Neutrophil (primary cell): ENCODE results near the gene C1orf232.

ENCODE experiments used
- H3K27ac ChIP-seq: fragments of 200-600 bp; sonication (generic); 2 replicates; pipeline ENCODE4 v1.5.1; 2016; ENCODE audit warnings: mild to moderate bottlenecking, moderate library complexity
- H3K27me3 ChIP-seq: fragments of 200-600 bp; sonication (generic); 2 replicates; pipeline ENCODE4 v1.6.0; 2016; ENCODE audit warnings: mild to moderate bottlenecking
- H3K36me3 ChIP-seq: fragments of 200-600 bp; sonication (generic); 2 replicates; pipeline ENCODE4 v1.5.1; 2017
- H3K4me1 ChIP-seq, 2 experiments: fragments of 200-600 bp in 1 of 2; sonication (generic) in 1 of 2; 1 replicate in 1 of 2; 2 replicates in 1 of 2; pipeline versions ENCODE4 v1.5.1 to v1.6.1; 2013 to 2016; ENCODE audit warnings: low read depth in 1 of 2, low read length in 1 of 2, mild to moderate bottlenecking in 1 of 2, moderate library complexity in 1 of 2; ENCODE audit not compliant: control insufficient read depth in 1 of 2, insufficient read depth in 1 of 2
- H3K4me3 ChIP-seq, 2 experiments: fragments of 200-600 bp in 1 of 2; sonication (generic) in 1 of 2; 1 replicate in 1 of 2; 2 replicates in 1 of 2; pipeline ENCODE4 v1.5.1; 2013 to 2016; ENCODE audit warnings: low read depth in 1 of 2, low read length in 1 of 2, mild to moderate bottlenecking in 1 of 2, moderate library complexity in 1 of 2
- H3K9me3 ChIP-seq: fragments of 200-600 bp; sonication (generic); 2 replicates; pipeline ENCODE4 v1.5.1; 2016
- TF ChIP-seq, protein P1 (sequence below): fragments of 200-600 bp; sonication (generic); IDR thresholded peaks from 2 replicates; pipeline ENCODE4 v1.5.1; 2016; ENCODE audit warnings: antibody characterized with exemption

C1orf232 gene

DNA sequence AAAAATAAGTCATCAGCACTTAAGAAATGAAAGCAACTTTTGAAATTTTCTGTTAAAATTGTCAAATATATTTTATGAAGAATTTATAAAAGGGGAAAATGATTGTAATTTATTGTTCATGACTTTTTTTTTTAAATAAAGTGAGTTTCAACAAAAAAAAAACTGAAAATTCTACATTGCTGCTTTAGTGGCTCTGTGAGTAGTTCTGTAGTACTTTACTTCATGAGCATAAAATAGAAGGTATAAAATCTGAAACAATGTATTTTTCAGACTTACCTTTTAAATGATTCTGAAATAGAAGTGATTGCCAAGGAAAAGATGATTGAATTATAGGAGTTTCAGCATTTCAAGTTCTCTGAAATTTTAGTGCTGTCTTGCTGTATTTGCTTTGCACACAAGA is 43.4 kb downstream of the C1orf232 start:
- TF ChIP-seq, protein P1, sequence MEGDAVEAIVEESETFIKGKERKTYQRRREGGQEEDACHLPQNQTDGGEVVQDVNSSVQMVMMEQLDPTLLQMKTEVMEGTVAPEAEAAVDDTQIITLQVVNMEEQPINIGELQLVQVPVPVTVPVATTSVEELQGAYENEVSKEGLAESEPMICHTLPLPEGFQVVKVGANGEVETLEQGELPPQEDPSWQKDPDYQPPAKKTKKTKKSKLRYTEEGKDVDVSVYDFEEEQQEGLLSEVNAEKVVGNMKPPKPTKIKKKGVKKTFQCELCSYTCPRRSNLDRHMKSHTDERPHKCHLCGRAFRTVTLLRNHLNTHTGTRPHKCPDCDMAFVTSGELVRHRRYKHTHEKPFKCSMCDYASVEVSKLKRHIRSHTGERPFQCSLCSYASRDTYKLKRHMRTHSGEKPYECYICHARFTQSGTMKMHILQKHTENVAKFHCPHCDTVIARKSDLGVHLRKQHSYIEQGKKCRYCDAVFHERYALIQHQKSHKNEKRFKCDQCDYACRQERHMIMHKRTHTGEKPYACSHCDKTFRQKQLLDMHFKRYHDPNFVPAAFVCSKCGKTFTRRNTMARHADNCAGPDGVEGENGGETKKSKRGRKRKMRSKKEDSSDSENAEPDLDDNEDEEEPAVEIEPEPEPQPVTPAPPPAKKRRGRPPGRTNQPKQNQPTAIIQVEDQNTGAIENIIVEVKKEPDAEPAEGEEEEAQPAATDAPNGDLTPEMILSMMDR: no peak
- no peaks in the 10 kb centered on the region for H3K9me3 ChIP-seq
- H3K27me3 ChIP-seq: no peaks in the 10 kb centered on the region
- no peak overlapping the region for H3K4me3 ChIP-seq
- peaks cover 81% of the 10 kb centered on the region in 2 experiments for H3K4me1 ChIP-seq
- no peaks in the 10 kb centered on the region for H3K36me3 ChIP-seq
- H3K27ac ChIP-seq: peak overlapping the region; percentile 85

DNA sequence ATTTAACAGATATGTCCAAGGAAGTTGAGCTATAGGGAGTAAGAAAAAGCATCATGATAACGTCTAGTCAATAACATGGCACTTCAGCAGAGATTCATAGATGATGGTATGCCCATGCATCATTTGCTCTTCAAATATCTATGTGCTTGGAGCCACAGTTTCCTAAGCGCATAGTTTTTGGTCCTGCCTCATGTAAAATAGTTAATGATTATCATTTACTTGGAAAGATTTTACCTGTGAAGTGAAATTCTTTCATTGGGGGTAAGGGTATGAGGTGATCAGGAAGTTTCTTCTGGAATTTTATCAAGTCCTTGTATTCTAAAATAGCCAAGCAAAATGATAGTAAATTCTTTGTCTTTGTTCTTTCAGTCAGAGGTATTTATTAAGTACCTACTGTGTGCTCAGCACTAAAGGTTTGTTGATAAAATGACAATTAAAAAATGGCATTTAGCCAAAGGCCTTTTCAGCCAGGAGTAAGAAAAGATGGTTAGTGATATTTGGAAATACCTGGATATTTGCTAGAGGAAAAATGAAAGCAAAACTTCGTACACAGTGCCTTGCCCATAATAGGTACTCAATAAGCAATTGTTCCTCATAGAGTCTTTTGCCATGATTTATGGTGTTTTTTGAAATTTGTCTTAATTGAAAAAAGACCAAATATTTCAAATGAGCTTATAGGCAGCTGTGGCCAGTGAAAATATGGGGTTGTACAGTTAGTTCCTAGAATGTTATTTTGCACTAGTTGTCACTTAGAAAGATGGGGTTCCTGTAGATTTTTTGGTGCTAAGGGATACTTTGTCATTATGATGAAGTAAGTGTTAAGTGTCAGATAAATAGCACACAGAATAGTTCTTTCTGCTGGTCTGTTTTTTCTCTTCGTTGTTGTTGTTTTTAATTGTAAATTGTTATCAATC is 44.1 kb downstream of the C1orf232 start:
- H3K27me3 ChIP-seq: no peaks in the 10 kb centered on the region
- no peaks in the 10 kb centered on the region for H3K36me3 ChIP-seq
- no peaks in the 10 kb centered on the region for H3K9me3 ChIP-seq
- H3K4me3 ChIP-seq: no peak overlapping the region
- TF ChIP-seq, protein P1: no peak
- peaks cover 87% of the 10 kb centered on the region in 2 experiments for H3K4me1 ChIP-seq
- peak overlapping the region; percentile 85 for H3K27ac ChIP-seq

DNA sequence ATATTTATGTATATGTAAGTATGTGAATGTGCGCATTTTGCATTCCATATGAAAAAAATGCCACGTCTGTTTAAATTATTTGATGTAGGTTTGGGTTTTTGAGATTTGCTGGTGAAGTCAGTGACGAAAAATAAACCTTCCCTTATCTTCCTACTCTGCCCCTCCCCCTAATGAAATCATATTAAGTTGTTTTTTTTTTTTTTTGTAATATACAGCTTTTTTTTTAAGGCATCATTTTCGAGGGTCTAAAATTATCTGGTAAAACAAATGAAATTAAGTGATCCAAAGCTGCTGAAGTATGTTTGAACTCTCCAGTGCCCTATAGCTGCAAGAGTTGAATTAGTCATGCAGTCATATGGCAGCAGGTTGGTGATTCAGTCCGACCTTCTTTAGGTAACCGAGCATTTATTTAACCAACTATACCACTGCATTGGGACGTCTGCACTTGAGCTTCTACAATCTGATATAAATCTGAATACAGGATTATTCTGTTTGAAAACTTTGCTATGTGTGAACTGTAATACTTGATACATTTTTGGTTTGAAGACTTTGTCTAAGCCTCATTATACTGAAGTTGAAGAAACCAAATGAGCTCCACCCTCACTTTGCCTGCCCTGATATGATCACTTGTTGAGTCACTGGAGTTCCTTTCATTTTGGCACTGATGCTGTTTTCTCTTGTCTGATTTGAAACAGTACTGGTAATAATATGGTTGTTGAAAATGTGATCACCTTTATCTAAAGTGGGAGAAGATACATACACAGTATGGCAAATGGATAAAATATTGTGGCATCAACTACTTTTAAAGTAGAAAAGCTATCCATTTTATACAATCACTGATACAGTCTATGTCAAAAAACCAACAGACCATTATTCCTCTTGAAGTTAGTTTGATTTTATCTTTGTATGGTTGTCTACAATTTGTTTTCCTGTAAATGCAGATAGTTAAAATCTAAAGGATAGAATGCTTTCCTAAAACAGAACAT is 45.5 kb downstream of the C1orf232 start:
- H3K4me3 ChIP-seq: no peak overlapping the region
- TF ChIP-seq, protein P1: no peak
- no peaks in the 10 kb centered on the region for H3K9me3 ChIP-seq
- H3K27ac ChIP-seq: peak overlapping the region; percentile 77
- peaks cover 87 to 90% of the 10 kb centered on the region in 2 experiments for H3K4me1 ChIP-seq
- H3K36me3 ChIP-seq: no peaks in the 10 kb centered on the region
- H3K27me3 ChIP-seq: no peaks in the 10 kb centered on the region

DNA sequence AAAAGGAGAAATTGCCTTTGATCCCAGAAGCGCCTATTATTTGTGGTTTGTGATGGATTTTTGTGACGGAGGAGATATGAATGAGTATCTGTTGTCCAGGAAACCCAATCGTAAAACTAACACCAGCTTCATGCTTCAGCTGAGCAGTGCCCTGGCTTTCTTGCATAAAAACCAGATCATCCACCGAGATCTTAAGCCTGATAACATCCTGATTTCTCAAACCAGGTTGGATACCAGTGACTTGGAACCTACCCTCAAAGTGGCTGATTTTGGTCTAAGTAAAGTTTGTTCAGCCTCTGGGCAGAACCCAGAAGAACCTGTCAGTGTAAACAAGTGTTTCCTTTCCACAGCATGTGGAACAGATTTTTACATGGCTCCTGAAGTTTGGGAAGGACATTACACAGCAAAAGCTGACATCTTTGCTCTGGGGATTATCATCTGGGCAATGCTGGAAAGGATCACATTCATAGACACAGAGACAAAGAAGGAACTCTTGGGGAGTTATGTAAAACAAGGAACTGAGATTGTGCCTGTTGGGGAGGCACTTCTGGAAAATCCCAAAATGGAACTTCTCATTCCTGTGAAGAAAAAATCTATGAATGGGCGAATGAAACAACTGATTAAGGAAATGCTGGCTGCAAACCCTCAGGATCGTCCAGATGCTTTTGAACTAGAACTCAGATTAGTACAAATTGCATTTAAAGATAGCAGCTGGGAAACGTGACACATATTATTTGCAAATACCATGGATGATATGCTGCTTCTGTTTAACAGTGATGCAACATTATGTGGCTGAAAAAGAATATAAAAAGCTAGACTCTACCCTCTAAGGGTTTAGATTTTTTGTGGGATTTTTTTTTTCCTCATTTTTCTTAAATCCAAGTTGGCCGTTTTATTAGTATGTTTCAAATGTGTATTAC is 46.6 kb downstream of the C1orf232 start:
- H3K9me3 ChIP-seq: no peaks in the 10 kb centered on the region
- peaks cover 75 to 79% of the 10 kb centered on the region in 2 experiments for H3K4me1 ChIP-seq
- H3K4me3 ChIP-seq: peak overlapping the region in 1 of 2 experiments; percentile 12
- TF ChIP-seq, protein P1: no peak
- no peaks in the 10 kb centered on the region for H3K27me3 ChIP-seq
- H3K27ac ChIP-seq: peak overlapping the region; percentile 77
- no peaks in the 10 kb centered on the region for H3K36me3 ChIP-seq
